ENCODE data around the gene MPHOSPH9.

DNA sequence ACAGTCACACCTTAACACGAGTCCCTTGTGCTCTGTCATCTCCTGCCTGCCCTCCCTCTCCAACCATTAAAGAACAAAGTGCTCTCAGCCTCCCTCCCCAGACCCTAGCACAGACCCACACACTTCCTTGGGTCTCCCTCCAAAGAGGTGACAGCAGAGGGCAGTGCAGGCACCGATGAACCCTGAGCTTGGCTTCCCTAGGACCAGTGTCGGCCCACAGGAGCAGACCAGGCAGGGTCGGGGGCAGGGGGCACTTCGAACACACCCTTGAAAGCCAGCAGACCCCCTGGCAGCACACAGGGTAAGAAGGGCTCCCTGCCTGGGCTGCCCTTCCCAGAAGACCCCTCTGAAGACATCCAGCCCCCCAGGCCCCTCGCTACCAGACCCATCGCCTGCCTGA is 31.7 kb upstream of the MPHOSPH9 start:
- TF ChIP-seq CTCF (conservative IDR thresholded peaks at IDR 0.05 in 1 of 2, IDR thresholded peaks at IDR 0.05 in 1 of 2; ENCODE audit: low read depth in 1 of 2, low read length in 2 of 2) (no peak), EZH2 (IDR thresholded peaks at IDR 0.05; ENCODE audit: low read length, missing control alignments) (no peak)
